Hematopoietic multipotent progenitor cell treated with erythropoietin and hydrocortisone succinate and interleukin-3 and kit ligand, for 4 days (in vitro differentiated cells): ENCODE data around the gene ZNF780B.

Experiments
- DNase-seq: peaks from one replicate; pipeline ENCODE4 v3.0.0-alpha.2; 2015

Gene ZNF780B

GRCh38 chr19:40035996-40036395 is 20.0 kb downstream of the ZNF780B start:
- DNase-seq, result no peak

DNA sequence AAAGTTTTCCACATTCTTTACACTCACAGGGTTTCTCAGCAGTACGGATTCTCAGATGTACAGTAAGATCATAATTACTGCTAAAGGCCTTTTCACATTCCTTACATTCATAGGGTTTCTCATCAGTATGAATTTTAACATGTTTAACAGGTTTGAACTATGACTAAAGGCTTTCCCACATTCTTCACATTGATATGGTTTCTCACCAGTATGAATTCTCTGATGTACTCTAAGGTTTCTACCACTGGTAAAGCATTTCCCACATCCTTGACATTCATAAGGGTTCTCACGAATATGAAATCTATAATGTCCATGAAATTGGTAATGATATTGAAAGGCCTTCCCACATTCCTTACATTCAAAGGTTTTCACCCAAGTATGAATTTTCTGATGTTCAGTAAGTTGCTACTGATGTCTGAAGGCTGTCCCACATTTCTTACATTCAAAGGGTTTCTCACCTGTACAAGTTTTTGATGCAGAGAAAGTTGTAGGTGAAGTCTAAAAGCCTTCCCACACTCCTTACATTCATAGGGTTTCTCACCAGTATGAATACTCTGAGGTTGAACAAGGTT is 22.0 kb downstream of the ZNF780B start:
- no peak for DNase-seq

- DNase-seq, result no peak
Measured at GRCh38 chr19:40026597-40026970, 29.4 kb downstream of the ZNF780B start.

DNA sequence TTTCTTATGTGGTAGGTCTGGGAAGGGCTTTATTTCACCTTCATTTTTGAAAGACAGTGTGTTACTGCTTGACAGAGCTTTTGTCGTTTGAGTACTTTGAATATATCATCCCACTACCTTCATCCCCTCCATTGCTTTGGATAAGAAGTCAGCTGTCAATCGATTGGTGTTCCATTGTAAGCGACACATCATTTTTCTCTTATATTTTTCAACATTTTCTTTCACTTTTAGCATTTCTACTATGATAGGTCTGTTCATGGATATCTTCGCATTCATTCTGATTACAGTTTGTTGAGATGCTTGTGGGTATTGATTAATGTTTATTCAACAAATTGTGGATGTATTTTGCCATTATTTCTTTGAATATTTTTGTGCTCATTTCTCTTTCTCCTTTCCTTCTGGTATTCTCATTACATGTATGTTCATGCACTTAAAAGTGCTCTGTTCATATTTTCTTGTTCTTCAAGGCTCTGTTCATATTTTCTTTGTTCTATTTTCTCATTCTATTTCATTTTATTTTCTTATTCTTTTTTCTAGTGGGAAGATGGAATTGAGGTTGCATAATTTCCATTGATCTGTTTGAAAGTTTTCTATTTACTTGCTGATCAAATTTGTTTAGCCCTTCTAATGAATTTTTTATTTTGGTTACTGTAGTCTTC is 30.0 kb downstream of the ZNF780B start:
- no peak for DNase-seq

GRCh38 chr19:40023969-40024368 is 32.1 kb downstream of the ZNF780B start:
- no peak for DNase-seq

GRCh38 chr19:40013991-40014390 is 42.0 kb downstream of the ZNF780B start:
- DNase-seq, result no peak

DNA sequence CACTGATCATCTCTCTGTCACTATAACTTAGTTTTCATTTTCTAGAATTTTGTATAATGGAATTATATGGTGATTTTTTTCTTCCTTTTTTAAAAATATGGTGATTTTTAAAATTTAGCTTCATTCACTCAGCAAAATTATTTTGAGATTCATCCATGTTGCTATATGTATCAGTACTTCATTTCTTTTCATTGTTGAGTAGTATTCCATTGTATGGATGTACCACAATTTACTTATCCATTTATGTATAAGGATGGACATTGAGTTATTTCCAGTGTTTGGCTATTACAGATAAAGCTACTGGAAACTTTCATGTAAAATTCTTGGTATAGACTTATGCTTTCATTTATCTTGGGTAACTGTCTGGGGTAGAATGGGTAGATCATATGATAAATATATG is 46.4 kb downstream of the ZNF780B start:
- no peak for DNase-seq

DNA sequence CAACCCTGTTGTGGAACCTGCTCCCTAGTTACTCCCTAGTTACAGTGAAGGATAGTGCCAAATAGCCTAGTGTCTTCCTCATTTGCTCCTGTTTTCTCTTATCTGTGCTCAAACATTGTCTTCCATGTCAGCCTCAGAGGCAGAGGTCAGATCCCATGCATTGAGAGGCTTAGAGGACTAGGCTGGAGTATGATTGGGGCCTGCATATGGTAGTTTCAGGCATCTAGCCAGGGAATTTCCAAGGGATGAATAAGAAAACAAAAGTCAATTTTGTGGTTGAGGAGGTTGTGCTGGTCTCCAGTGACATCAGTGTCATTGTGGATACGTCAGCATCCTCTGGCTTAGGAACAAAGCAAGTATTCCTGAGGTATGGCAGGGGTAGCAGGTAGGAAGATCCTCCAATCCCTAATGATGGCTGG is 49.7 kb downstream of the ZNF780B start:
- DNase-seq, result peak; percentile 15

- DNase-seq, result peak; percentile 38
Measured at GRCh38 chr19:40005691-40006272, 50.2 kb downstream of the ZNF780B start.

DNA sequence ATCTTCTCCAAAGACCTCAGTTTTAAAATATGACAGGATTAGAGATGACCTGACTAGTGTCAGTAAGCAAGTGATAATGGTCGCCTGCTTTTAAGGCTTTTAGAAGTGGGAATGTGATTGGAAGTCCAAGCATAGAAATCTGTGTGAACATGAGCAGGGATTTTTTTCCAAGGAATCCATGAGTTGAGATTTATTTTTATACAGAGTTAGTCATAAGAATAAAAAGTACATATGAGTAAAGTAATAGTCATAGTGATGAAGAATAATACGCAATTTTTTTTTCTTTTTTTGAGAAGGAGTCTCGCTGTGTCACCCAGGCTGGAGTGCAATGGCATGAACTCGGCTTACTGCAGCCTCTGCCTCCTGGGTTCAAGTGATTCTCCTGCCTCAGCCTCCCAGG is 57.5 kb downstream of the ZNF780B start:
- no peak for DNase-seq

DNA sequence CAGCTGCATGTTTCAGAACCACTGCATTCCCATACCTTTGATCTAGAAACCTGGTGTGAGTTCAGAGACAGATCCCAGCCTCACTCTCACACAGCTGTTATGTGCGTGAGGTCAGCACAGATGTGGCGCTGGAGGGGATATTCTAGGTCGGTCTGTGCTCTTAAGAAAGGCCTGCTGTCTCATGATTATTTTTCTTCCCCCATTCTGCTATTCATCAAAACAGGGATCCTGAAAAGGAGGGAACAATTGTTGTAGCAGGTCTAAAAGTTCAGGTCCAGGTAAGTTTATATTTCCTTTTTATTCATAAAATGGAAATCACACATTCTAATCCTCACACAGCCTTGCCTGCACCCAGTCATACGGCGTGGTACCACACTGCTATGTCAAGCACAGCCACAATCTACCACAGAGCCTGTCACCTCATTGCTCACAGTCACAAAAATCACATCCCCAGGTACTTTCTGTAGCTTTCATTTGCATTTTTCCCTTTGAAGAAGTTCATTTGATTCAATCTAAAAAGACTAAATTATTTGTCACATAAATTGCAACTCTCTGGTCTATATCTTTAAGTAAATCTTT is 58.3 kb downstream of the ZNF780B start:
- peak; percentile 26 for DNase-seq

GRCh38 chr19:39996811-39997637 is 59.0 kb downstream of the ZNF780B start, which contains the start of gene ZNF546:
Gene ZNF546, plus strand, starts transcription at chr19:39997060. Its CDS starts 1,267 bp downstream, at chr19:39998327.
- DNase-seq, result peak; percentile 96

DNA sequence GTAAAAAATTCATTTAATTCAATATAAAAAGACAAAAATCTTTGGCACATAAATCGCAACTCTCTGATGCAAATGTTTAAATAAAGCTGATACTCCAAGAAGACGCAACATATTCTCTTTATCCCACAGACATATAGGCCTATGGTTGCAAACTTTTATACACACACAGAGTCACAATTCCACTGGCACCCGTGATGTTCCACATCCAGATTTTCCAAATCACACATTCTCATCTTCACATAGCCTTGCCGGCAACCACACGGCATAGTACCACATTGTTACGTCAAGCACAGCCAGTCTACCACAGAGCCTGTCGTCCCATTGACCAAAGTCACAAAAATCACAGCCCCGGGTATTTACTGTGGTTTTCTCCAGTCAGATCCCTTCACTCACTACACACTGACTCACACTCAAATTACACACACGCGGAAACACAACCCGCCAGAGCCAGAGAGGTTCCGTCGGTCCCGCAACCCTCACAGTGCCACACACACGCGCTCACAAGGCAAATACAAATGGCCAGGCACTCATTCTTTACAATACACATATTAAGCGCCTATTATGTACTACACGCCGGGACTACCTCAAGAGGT is 59.7 kb downstream of the ZNF780B start:
- DNase-seq, result peak; percentile 68

- no peak for DNase-seq
Measured at GRCh38 chr19:39995794-39996193, 60.2 kb downstream of the ZNF780B start.

DNA sequence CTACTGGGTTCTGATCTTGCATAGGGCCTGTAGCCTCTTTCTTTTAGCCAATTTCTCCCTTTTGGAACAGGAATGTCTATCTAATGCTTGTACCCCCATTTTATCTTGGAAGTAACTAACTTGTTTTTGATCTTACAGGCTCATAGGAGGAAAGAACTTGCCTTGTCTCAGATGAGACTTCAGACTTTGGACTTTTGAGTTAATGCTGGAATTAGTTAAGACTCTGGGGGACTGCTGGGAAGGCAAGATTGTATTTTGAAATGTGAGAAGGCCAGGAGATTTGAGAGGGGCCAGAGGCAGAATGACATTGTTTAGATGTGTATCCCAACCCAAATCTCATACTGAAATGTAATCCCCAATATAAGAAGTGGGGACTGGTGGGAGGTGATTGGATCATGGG is 61.7 kb downstream of the ZNF780B start:
- DNase-seq, result no peak

GRCh38 chr19:39993605-39994004 is 62.4 kb downstream of the ZNF780B start:
- DNase-seq, result no peak

- DNase-seq, result no peak
Measured at GRCh38 chr19:39987596-39987995, 68.4 kb downstream of the ZNF780B start.

- DNase-seq, result no peak
Measured at GRCh38 chr19:39987167-39987566, 68.9 kb downstream of the ZNF780B start.

- no peak for DNase-seq
Measured at GRCh38 chr19:39986643-39987042, 69.4 kb downstream of the ZNF780B start.

- no peak for DNase-seq
Measured at GRCh38 chr19:39983695-39984300, 72.2 kb downstream of the ZNF780B start.

DNA sequence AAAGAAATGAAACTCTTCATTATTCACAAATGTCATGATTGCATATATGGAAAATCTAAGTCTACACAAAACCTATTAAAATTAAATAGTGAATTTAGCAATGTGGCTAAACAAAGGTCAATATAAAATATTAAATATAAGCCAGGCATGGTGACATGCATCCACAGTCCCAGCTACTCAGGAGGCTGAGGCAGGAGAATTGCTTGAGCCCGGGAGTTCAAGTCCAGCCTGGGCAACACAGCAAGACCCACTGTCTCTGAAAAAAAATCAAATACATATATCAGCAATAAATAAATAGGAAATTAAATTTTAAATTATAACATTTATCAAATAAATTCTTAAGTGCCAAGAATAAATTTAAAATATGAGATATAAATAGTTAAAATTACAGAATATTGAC is 73.1 kb downstream of the ZNF780B start:
- DNase-seq, result no peak
